Epithelial cell of esophagus (primary cell): ENCODE measurements around the gene CYS1.

Experiments
- DNase-seq: peaks from one replicate; pipeline ENCODE4 v3.0.0; 2010; ENCODE audit warnings: low read depth
- H3K4me3 ChIP-seq: 2 replicates; pipeline ENCODE4 v1.5.1; 2011; ENCODE audit warnings: mild to moderate bottlenecking, low read length, control low read depth
- CTCF ChIP-seq: IDR thresholded peaks from 2 replicates; pipeline ENCODE4 v1.5.1; 2011; ENCODE audit warnings: low read depth, mild to moderate bottlenecking, low read length, control low read depth, inconsistent platforms; ENCODE audit not compliant: insufficient read depth; ENCODE audit errors: missing control alignments

CYS1 gene

DNA sequence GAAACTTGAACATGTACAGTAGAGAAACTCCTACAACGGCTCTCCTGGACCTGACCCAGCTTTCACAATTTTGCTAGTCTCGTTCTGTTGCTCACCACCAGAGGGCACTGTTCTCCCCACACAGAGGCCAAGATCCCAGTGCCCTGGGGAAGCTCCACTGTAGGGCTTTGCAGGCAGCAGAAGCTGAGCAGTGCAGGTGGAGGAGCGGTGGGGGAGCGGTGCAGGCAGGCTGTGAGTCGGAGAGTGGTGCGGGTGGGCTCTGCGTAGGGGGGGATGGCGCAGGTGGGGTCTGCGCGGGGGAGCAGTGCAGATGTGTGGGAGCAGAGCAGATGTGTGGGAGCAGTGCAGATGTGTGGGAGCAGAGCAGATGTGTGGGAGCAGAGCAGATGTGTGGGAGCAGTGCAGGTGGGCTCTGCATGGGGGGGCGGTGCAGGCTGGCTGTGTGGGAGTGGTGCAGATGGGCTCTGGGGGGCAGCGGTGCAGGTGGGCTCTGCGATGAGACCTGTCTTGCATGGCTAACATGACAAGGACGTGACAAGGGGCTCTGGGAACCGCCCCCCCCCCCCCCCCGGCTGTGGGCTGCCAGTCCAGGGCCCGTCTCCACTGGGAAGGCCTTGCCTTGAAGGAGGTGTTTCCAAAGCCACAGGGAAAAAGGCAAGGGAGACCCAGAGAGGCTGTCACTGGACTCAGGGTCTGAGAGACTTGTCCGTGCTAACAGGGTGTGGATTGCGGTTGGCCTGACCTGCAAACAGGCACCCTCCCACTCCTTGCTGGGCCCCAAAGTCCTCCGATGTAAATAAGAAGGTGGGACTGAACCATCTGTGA lies 7.3 kb downstream of the CYS1 start:
- DNase-seq, result peak; percentile 88
- H3K4me3 ChIP-seq, result no peak overlapping the region
- peak; percentile 95 for TF ChIP-seq CTCF

DNA sequence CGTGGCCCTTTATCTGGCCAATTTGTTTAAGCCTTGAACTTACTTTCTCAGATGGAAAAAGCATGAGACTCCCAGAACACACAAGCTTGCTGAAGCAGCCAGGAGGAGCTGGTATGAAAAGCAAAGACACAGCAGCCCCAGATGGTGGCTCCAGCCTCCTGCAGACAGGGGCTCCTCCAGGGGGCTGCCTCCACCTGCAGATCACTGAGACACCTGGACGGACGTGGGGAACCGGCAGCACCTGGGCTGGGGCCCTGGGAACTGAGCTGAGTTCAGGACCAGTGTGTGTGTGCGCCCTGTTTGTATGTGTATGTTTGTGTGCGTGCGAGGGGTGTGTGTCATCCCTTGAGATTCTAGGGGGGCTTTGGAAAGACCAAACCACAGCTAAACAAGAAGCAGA lies 8.6 kb downstream of the CYS1 start:
- H3K4me3 ChIP-seq, result no peak overlapping the region

GRCh38 chr2:10071176-10071575 lies 9.0 kb downstream of the CYS1 start:
- no peak for TF ChIP-seq CTCF
- no peak overlapping the region for H3K4me3 ChIP-seq
- no peak for DNase-seq

More for the DNA sequence above, 8.6 kb downstream of the CYS1 start:
- TF ChIP-seq CTCF, result no peak
- no peak for DNase-seq

DNA sequence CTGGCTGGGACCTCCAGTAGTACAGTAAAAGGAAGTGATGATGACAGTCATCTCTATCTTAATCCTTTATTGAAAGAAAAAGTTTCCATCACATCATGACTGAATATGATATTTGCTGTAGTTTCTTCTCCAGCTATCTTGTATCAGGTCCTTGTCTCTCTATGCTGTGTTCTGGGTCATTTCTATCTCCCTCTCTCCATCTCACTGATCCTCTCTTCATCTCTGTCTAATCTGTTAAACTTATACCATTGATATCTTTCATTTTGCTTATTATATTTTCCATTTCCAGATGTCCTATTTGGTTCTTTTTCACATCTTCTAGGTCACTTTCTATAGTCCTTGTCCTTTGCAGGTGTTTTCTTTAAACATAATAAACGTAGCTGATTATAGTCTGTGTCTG lies 12.3 kb downstream of the CYS1 start:
- TF ChIP-seq CTCF, result no peak
- H3K4me3 ChIP-seq, result no peak overlapping the region
- no peak for DNase-seq

GRCh38 chr2:10067330-10067729 lies 12.9 kb downstream of the CYS1 start:
- TF ChIP-seq CTCF, result no peak
- no peak for DNase-seq
- H3K4me3 ChIP-seq, result no peak overlapping the region

GRCh38 chr2:10065773-10066055 lies 14.5 kb downstream of the CYS1 start:
- DNase-seq, result no peak
- H3K4me3 ChIP-seq, result no peak overlapping the region
- no peak for TF ChIP-seq CTCF
